ENCODE data around the gene ZNF256.

GRCh38 chr19:57964761-57965160 is 17.3 kb upstream of the ZNF256 start:
- TF ChIP-seq POLR2A (IDR thresholded peaks at IDR 0.05; ENCODE audit: low read length): no peak
- no peak for TF ChIP-seq GATA1 (IDR thresholded peaks at IDR 0.05; ENCODE audit: low read depth, low read length)

Measured in erythroblast (primary cell).